Esophagus squamous epithelium (tissue), 5 donors: Measurements from ENCODE around the gene MUC5AC. TPM values are rescaled to one million over a fixed set of nuclear protein-coding genes. Genes with fewer than 3 reads are reported as not detected.

Experiments used
- DNase-seq: peaks from one replicate; lab custom pipeline; 2025; lab: John Stamatoyannopoulos, UW
- H3K27ac ChIP-seq, 4 donors: fragments of 200-600 bp; sonication (generic); one replicate each; pipeline ENCODE4 v1.5.1; 2016 to 2019; ENCODE audit warnings: mild to moderate bottlenecking in 1 of 4
- H3K27me3 ChIP-seq, 4 donors: fragments of 200-600 bp; sonication (generic); 1 replicate in 3 of 4; 2 replicates in 1 of 4; pipeline versions ENCODE4 v1.5.1 to v1.6.0; 2017 to 2021; ENCODE audit warnings: antibody characterized with exemption in 1 of 4
- H3K36me3 ChIP-seq, 3 donors: fragments of 200-600 bp; sonication (generic); one replicate each; pipeline ENCODE4 v1.5.1; 2016 to 2019
- H3K4me1 ChIP-seq, 3 donors: fragments of 200-600 bp; sonication (generic); one replicate each; pipeline ENCODE4 v1.5.1; 2017 to 2019
- H3K4me3 ChIP-seq, 4 donors: fragments of 200-600 bp; sonication (generic); 1 replicate in 3 of 4; 2 replicates in 1 of 4; pipeline ENCODE4 v1.5.1; 2016 to 2019; ENCODE audit warnings: mild to moderate bottlenecking in 2 of 4, moderate library complexity in 1 of 4
- H3K9me3 ChIP-seq, 3 donors: fragments of 200-600 bp; sonication (generic); one replicate each; pipeline ENCODE4 v1.5.1; 2016 to 2019
- CTCF ChIP-seq, 6 experiments: fragments of 450-650 bp in 4 of 6; fragments of 200-600 bp in 2 of 6; sonication (generic) in 2 of 6; IDR thresholded peaks; one replicate each; pipeline ENCODE4 v1.5.1; 2016 to 2019; ENCODE audit warnings: antibody characterized with exemption in 6 of 6, mild to moderate bottlenecking in 4 of 6, moderate library complexity in 4 of 6
- POLR2A ChIP-seq, 4 donors: fragments of 450-650 bp; IDR thresholded peaks; one replicate each; pipeline ENCODE4 v1.6.1; 2017; ENCODE audit warnings: antibody characterized with exemption in 4 of 4, mild to moderate bottlenecking in 4 of 4, moderate library complexity in 3 of 4
- WGBS, 2 donors: methylation state at CpG; one replicate each; pipeline ENCODE4 v1.1.5; 2018; 5-methylcytosine and 5-hydroxymethylcytosine counted together
- intact Hi-C: fragments of 100-400 bp; cut with DNase I; formaldehyde crosslinking; loops from one replicate; pipeline ENCODE4 v1.15.0; 2022
- total RNA-seq, 4 donors: library from RNA; depleted of rRNA; stranded (reverse); fragments of >200 nt; gene quantifications; one replicate each; pipeline ENCODE4 v1.1.0, GENCODE V29; 2016
- donor health status: DM: yes; HTN: yes; CAD: no.

The MUC5AC gene
- total RNA-seq, 4 donors from 2014 or later = under 0.01 to 1.5 TPM; not detected in 2

- H3K9me3 ChIP-seq = no peaks in the 10 kb centered on the region
- H3K27me3 ChIP-seq = peaks cover 0 to 68% (median 0%) of the 10 kb centered on the region in 4 donors
- H3K4me3 ChIP-seq = no peak overlapping the region
- H3K4me1 ChIP-seq = no peaks in the 10 kb centered on the region
- 53 to 71% methylated on average over 3 to 4 of the region's 27 CpGs for WGBS, 2 donors
- no peaks in the 10 kb centered on the region for H3K36me3 ChIP-seq
- intact Hi-C loops = no loop called here
- TF ChIP-seq POLR2A (IDR thresholded peaks at IDR 0.05) = no peak
- TF ChIP-seq CTCF (IDR thresholded peaks at IDR 0.05) = no peak
- H3K27ac ChIP-seq = no peak overlapping the region
- no peak for DNase-seq
Measured at GRCh38 chr11:1120532-1121330, 37.0 kb upstream of the MUC5AC start.

- Histone ChIP-seq H3K27me3 (peaks cover 0 to 74% (median 0%) of the 10 kb centered on the region in 4 donors), H3K4me1 (no peaks in the 10 kb centered on the region), H3K36me3 (no peaks in the 10 kb centered on the region), H3K27ac (no peak overlapping the region), H3K4me3 (no peak overlapping the region), H3K9me3 (no peaks in the 10 kb centered on the region)
- no peak for DNase-seq
- intact Hi-C loops = no loop called here
- TF ChIP-seq CTCF (IDR thresholded peaks at IDR 0.05) (no peak), POLR2A (IDR thresholded peaks at IDR 0.05) (no peak)
- WGBS, 2 donors = 100% methylated on average over 2 of the region's 19 CpGs; no CpG with 5 or more reads in 1 of the 2 donors
Measured at GRCh38 chr11:1121331-1121812, 36.4 kb upstream of the MUC5AC start.

- TF ChIP-seq CTCF (IDR thresholded peaks at IDR 0.05) (no peak), POLR2A (IDR thresholded peaks at IDR 0.05) (no peak)
- no peaks in the 10 kb centered on the region for H3K4me1 ChIP-seq
- intact Hi-C loops = no loop called here
- DNase-seq = no peak
- H3K27me3 ChIP-seq = peaks cover 0 to 76% (median 0%) of the 10 kb centered on the region in 4 donors
- WGBS, 2 donors = 82% methylated on average over 7 of the region's 28 CpGs; no CpG with 5 or more reads in 1 of the 2 donors
- H3K4me3 ChIP-seq = no peak overlapping the region
- no peak overlapping the region for H3K27ac ChIP-seq
- H3K9me3 ChIP-seq = no peaks in the 10 kb centered on the region
- no peaks in the 10 kb centered on the region for H3K36me3 ChIP-seq
Measured at GRCh38 chr11:1121813-1122663, 35.7 kb upstream of the MUC5AC start.

GRCh38 chr11:1122664-1123002 lies 35.1 kb upstream of the MUC5AC start:
- intact Hi-C loops = no loop called here
- WGBS, 2 donors = 59 to 75% methylated on average over 4 to 5 of the region's 7 CpGs
- H3K4me1 ChIP-seq = no peaks in the 10 kb centered on the region
- no peaks in the 10 kb centered on the region for H3K9me3 ChIP-seq
- no peaks in the 10 kb centered on the region for H3K36me3 ChIP-seq
- H3K27me3 ChIP-seq = peaks cover 0 to 77% (median 0%) of the 10 kb centered on the region in 4 donors
- no peak overlapping the region for H3K4me3 ChIP-seq
- H3K27ac ChIP-seq = no peak overlapping the region
- no peak for DNase-seq
- no peak for TF ChIP-seq POLR2A (IDR thresholded peaks at IDR 0.05)

- no CpG with 5 or more reads among the region's 1 CpG for WGBS, 2 donors
- DNase-seq = no peak
- no peaks in the 10 kb centered on the region for H3K36me3 ChIP-seq
- H3K9me3 ChIP-seq = no peaks in the 10 kb centered on the region
- TF ChIP-seq POLR2A (IDR thresholded peaks at IDR 0.05) = no peak
- no peak for TF ChIP-seq CTCF (IDR thresholded peaks at IDR 0.05)
- H3K27ac ChIP-seq = no peak overlapping the region
- no peak overlapping the region for H3K4me3 ChIP-seq
- peaks cover 0 to 79% (median 0%) of the 10 kb centered on the region in 4 donors for H3K27me3 ChIP-seq
- no peaks in the 10 kb centered on the region for H3K4me1 ChIP-seq
- intact Hi-C loops = no loop called here
Measured at GRCh38 chr11:1123970-1124369, 33.8 kb upstream of the MUC5AC start.
